GM20431 (cell line): Measurements from ENCODE around the gene PSKH1.

Experiments used
- in situ Hi-C: fragments of 300-500 bp; cut with MseI, MboI; formaldehyde crosslinking; loops from one replicate; pipeline ENCODE4 v1.15.0; 2020; ENCODE audit warnings: low sequenced_read_pairs; ENCODE audit not compliant: unreplicated experiment

PSKH1 gene

DNA sequence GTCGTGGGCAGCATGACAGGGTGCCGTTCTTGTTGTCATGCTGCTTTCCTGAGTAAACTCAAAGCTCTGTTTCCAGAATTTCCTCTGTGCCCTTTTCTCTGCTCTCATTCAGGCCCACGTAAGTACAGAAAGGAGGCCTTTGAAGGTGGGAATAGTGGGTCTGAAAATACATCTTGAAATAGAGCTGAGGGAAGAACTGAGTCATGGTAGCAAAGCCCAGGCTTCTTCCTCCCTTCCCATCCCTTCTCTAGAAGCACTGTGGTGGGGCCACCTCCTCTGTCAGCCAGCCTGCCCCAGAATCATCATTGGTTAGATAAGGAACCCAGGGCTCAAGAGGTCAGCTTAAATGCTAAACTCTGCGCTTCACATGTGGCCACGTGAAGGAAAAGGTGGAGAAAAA lies 29.2 kb downstream of the PSKH1 start:
- in situ Hi-C loops: no loop called here

- in situ Hi-C loops: no loop called here
Observed at GRCh38 chr16:67922740-67923139, 29.7 kb downstream of the PSKH1 start.

- in situ Hi-C loops: no loop called here
Observed at GRCh38 chr16:67923414-67924116, 30.5 kb downstream of the PSKH1 start.

DNA sequence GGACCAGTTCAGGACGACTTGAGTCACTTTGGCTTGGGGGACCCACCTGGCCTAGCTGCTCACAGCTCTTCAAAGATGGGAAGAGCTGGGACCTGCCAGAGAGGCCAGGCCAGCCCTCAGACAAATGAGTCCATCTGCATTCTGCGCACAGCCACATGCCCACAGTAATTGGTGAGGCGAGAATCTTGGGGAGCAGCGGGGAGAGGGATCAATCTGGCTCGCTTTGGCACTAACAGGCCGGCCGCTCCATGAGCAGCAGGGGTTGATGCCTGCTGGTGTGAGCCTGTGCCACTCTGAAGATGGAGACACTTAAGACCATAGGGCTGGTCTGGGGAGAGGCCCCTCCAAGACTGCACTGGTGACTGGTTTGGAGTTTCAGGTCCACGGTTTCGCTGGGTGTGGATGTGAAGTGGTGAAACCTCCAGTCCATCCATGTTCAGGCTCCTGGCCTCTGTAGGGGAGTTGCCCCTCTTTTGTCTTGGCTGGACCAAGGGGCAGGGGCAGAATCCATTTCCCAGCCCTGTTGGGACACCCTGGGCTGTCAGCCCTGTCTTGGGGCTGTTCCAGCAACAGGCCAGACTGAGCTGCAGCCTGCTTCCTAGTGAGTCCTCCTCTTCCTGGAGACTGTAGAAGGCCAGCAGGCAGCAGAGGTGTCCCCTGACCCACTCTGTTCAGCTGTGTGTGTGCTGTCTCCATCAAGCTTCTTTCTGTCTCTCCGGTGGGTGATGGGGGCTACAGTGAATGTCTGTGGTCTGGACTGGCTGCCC lies 31.3 kb downstream of the PSKH1 start:
- in situ Hi-C loops: no loop called here

GRCh38 chr16:67926181-67926750 lies 33.2 kb downstream of the PSKH1 start:
- in situ Hi-C loops: no loop called here

- in situ Hi-C loops: no loop called here
Observed at GRCh38 chr16:67927131-67927941, 34.3 kb downstream of the PSKH1 start.

- in situ Hi-C loops: no loop called here
Observed at GRCh38 chr16:67928147-67928546, 35.1 kb downstream of the PSKH1 start.

DNA sequence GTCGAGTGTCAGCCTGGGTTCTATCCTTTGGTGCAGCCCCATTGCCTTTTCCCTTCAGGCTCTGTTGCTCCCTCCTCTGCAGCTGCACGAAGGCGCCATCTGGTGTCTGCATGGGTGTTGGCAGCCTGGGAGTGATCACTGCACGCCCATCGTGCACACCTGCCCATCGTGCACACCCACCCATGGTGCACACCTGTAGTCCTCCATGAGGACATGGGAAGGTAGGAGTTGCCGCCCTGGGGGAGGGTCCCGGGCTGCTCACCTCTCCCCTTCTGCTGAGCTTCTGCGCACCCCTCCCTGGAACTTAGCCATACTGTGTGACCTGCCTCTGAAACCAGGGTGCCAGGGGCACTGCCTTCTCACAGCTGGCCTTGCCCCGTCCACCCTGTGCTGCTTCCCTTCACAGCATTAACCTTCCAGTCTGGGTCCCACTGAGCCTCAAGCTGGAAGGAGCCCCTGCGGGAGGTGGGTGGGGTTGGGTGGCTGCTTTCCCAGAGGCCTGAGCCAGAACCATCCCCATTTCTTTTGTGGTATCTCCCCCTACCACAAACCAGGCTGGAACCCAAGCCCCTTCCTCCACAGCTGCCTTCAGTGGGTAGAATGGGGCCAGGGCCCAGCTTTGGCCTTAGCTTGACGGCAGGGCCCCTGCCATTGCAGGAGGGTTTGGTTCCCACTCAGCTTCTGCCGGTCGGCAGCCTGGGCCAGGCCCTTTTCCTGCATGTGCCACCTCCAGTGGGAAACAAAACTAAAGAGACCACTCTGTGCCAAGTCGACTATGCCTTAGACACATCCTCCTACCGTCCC lies 35.7 kb downstream of the PSKH1 start:
- in situ Hi-C loops: no loop called here

- in situ Hi-C loops: no loop called here
Observed at GRCh38 chr16:67930191-67930590, 37.1 kb downstream of the PSKH1 start.

DNA sequence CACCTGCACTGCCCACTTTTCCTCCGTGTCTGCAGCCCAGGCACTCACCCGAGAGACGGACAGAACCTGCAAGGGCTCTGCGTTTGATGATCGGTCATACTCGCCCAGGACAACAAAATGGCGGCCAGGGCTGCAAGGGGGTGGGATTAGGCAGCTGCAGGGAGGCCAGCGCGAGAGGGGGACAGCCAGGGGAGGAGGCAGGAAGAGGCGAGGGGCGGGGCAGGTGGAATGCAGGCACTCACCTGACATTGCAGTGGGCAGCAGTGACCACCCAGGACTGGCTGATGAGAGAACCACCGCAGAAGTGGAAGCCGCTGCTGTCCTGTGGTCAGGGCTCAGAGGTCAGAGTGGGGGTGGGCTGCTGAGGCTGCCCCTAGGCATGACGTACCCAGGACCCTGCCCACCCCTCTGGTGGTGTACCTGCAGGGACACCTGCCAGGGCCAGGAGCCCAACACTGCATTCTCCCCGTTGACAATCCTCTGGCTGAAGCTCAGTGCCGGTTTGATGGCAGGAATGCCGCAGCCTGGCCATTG lies 37.7 kb downstream of the PSKH1 start:
- in situ Hi-C loops: no loop called here

DNA sequence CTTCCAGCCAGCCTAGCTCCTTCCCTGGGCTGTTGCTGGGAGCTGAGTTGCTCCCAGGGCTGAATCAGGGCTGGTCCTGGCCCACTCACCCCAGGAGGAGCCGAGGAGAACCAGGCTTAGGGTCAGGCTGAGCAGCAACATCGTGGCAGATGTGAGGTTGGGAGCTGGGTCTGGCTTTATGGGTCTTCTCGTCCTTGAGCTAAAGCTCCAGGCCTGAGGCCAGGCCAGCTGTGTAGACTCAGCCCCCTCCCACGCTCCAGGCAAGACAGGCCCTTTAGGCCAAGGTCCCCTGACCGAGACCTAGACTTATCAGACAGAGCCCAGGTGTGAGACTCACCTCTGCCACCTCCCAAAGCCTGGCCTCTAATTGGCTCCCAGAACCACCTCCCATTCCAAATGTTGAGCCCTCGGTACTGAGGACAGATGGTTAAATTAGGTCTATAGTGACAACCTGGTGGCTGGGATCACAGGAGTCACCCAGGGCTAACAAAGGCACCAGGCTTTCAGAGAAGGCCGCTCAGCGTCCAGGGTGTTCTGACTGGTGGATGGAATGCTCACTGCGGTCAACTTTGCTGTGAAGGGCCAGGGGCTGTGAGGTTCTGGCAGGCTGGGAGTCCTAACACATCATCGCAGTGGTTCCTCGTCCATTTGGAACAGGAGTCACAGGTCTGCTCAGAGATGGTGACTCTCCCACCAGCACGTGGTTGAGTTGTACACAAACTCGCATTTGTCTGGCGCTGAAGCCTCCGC lies 38.8 kb downstream of the PSKH1 start, which contains the start of gene CTRL:
CTRL (minus strand) TSS at position 151 of the 750 bp plus-strand sequence; CDS start at position 141, 10 bp downstream.
- in situ Hi-C loops: no loop called here

- in situ Hi-C loops: no loop called here
Observed at GRCh38 chr16:67932462-67932840, 39.4 kb downstream of the PSKH1 start.

DNA sequence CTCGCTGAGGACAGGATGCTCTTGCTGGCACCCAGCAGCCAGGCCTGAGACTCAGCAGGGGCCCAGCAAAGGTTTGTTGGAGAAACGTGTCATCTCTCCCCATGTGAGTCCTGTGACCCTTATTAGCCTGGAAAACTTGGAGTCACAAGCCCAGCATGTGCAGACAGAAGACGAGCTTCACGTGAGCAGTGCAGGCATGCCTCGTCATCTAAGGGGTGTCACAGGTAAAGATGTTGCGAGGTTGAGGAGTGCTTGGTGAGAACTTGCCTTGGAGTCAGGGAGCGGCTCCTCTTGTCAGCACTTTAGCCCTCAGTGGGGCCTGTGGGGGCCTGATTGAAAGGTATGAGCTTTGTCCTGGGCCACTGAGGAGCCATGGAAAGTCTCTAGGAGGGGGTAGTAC lies 40.8 kb downstream of the PSKH1 start:
- in situ Hi-C loops: no loop called here

DNA sequence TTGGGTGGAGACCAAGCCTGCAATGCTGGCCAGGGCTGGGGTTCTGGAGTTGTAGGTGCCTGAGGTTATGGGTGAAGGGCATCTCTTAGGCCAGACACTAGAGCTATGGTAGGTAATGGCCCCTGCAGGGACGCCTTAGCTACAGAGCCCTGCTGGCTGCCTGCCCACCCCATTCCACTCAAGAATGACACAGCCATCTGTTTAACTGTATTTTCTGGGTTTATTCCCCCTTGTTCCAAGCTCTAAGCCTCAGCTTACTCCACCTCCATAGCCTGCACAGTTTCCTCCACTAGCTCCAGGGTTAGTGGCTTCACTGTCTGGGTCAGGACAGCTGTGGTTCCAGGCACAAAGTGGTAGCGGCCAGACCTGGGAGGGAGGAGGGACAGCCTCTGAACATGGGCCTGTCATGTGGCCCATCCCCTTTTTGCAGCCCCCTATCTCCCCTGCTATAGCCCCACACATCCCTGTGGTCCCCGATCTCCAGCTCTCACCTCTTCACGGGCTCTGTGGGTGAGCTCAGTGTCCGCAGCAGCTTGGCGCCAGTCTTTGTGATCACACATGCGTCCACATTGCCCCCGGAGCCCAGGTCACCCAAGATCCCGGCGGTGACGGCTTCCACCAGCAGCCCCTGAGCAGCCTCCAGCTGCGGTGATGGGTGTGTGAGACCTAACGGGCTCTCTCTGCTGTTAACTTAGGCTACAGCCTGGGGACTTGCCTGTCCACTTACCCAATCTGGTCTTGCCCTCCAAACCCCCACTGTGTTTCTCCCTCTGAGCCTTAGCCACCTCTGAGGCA lies 41.4 kb downstream of the PSKH1 start:
- in situ Hi-C loops: no loop called here

- in situ Hi-C loops: no loop called here
Observed at GRCh38 chr16:67935101-67935401, 42.0 kb downstream of the PSKH1 start.

DNA sequence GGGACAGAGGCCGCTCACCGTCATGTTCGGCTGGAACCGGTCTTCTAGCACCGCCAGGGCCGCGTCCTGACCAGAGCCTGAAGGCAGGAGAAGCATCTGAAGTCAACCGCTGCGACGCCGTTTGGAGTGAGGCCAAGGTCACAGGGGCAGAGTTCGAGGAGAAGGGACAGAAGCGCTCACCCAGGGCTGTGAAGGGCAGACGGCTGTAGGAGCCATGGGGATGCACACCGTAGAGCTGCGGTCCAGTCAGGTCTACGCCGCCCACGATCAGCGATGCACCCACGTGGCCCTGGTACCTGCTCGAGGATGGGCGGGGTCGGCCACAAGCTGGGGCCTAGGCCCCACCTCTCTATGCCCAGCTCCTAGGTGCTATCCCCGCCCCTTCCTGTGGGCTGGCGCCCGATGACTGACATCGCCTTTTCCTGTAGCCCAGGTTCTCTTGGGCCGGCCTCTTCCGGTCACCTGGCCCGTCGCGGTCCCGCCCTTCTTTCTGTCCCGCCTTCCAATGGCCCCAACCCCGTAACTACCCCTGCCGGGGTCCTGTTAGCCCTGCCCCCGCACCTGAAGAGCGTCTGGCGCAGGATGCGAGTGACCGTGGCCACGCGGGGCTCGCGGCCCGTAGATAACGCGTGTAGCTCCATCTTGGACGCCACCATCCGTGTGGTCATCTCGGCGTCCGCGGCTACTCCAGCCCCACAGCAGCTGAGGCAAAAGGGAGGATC lies 42.5 kb downstream of the PSKH1 start:
- in situ Hi-C loops: no loop called here

- in situ Hi-C loops: no loop called here
Observed at GRCh38 chr16:67936124-67936879, 43.2 kb downstream of the PSKH1 start, which contains the start of gene PSMB10. PSMB10 (minus strand) TSS chr16:67936850; CDS start chr16:67936749, 101 bp downstream.
